GM10248 (cell line): Measurements from ENCODE around the gene CRB2.

Source experiments
- CTCF ChIA-PET: fragments of 300-600 bp; sonication (Branson Sonifier 250); formaldehyde crosslinking; extraction: SDS; loops from one replicate; lab custom pipeline; 2021; ENCODE audit warnings: antibody characterized with exemption; lab: Yijun Ruan, JAX
- POLR2A ChIA-PET: fragments of 350-650 bp; sonication (Branson Sonifier 250); formaldehyde crosslinking; extraction: SDS; loops from one replicate; lab custom pipeline; 2020; ENCODE audit warnings: antibody characterized with exemption; lab: Yijun Ruan, JAX
- DNase-seq: peaks from one replicate; pipeline ENCODE4 v3.0.0; 2012; ENCODE audit errors: extremely low spot score
- TF ChIP-seq, protein P1 (sequence below): IDR thresholded peaks from 2 replicates; pipeline ENCODE4 v1.5.1; 2012; ENCODE audit warnings: mild to moderate bottlenecking, low read depth; ENCODE audit errors: extremely low read depth, missing control alignments, control extremely low read depth

Gene CRB2

DNA sequence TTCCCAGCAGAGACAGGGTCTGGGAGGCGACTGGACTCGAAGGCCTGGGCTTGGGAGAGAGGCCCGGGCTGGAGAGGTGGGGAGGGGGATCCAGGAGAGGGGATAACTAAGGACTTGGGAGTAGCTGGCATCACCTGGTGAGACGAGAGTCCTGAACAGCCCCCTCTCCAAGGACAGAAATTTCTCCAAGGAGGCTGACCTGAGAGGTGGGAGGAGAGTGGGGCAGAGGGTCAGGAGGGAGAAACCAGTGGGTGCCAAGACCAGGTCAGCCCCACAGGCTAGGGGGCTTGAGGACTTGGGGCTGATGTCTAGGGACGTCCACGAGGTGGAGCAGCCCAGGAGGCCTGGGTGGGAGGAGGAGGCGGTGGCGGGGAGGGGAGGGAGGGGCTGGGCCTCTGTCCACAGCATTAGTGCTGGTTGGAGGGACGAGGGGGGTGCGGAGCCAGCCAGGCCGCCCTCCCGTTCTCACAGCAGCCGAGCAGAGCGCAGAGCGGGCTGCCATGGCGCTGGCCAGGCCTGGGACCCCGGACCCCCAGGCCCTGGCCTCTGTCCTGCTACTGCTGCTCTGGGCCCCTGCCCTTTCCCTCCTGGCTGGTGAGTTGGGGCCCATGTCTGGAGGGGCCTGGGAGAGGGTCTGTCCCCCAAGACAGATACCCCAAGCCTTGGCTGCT lies at the start of gene CRB2:
Gene CRB2 (plus strand): TSS at position 437 of the 671 bp plus-strand sequence. CDS start 64 bp downstream, at position 501.
- TF ChIP-seq, protein P1, sequence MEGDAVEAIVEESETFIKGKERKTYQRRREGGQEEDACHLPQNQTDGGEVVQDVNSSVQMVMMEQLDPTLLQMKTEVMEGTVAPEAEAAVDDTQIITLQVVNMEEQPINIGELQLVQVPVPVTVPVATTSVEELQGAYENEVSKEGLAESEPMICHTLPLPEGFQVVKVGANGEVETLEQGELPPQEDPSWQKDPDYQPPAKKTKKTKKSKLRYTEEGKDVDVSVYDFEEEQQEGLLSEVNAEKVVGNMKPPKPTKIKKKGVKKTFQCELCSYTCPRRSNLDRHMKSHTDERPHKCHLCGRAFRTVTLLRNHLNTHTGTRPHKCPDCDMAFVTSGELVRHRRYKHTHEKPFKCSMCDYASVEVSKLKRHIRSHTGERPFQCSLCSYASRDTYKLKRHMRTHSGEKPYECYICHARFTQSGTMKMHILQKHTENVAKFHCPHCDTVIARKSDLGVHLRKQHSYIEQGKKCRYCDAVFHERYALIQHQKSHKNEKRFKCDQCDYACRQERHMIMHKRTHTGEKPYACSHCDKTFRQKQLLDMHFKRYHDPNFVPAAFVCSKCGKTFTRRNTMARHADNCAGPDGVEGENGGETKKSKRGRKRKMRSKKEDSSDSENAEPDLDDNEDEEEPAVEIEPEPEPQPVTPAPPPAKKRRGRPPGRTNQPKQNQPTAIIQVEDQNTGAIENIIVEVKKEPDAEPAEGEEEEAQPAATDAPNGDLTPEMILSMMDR = no peak
- CTCF ChIA-PET = interaction anchor here (1.9 to 4.9 kb wide), 8 partner anchors 12 to 685 kb away, joined by 8 to 82 read pairs (median 20); no protein-coding TSS in a partner anchor
- POLR2A ChIA-PET = no interaction called here
- no peak for DNase-seq

DNA sequence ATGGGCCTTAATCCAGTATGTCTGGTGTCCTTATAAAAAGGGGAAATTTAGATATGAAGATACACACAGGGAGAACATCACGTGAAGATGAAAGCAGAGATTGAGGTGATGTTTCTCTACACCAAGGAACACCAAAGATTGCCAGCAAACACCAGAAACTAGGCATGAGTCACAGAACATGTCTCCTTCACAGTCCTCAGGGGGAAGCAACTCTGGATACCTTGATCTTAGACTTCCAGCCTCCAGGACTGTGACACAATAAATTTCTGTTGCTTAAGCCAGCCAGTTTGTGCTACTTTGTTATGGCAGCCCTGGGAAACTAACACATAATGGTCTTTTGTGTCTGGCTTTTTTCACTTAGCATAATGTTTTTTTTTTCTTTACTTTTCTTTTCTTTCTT lies 46.4 kb upstream of the CRB2 start:
- ChIA-PET POLR2A (no interaction called here), CTCF (no interaction called here)
- no peak for DNase-seq
- TF ChIP-seq, protein P1 = no peak

DNA sequence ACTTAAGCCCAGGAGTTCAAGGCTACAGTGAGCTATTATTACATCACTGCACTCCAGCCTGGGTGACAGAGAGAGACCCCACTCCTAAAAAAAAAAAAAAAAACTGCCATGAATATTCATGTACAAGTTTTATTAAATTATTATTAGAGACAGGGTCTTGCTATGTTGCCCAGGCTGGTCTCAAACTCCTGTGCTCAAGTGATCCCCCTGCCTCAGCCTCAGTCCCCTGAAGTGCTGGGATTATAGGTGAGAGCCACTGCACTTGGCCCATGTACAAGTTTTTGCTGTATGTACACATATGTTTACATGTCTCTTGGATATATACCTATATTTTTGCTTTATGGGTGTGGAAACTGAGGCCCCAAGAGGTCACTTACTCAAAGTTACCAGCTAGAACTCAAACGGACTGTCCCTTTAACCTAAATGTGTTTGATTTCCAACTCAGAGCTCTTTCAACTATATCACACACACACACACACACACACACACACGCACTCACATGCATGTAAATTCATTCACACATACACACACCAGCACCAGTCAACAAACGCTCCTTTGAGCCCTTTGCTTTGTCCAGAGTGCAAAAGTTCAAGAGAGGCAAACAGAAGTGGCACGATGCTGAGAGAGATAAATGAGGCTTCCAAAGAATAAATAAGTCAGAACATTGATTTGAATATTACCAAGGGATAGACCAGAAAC lies 45.3 kb upstream of the CRB2 start:
- TF ChIP-seq, protein P1 = no peak
- CTCF ChIA-PET = no interaction called here
- DNase-seq = no peak
- POLR2A ChIA-PET = no interaction called here

DNA sequence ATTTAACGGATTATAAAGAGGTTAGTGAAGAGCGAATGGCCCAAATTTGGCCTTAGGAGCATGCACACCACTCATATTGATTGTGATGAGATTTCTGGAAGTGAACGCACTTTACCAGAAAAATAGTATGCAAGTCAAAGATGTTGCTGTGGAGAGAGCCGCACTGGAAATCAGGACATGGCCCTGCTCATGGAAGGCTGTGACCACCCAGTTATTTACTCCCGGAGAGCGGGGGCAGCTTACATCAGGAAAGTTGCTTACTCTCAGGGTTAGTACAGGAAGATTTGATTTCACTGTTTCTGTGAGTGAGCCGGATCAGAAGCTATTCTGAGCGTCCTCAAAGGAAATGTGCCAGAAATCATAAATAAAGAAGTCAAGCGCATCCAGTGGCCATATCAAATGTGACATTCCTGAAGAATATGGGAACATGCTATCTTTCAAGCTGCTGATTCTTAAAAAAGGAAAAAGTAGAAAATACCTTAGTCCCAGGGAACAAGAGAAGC lies 44.7 kb upstream of the CRB2 start:
- TF ChIP-seq, protein P1 = no peak

DNA sequence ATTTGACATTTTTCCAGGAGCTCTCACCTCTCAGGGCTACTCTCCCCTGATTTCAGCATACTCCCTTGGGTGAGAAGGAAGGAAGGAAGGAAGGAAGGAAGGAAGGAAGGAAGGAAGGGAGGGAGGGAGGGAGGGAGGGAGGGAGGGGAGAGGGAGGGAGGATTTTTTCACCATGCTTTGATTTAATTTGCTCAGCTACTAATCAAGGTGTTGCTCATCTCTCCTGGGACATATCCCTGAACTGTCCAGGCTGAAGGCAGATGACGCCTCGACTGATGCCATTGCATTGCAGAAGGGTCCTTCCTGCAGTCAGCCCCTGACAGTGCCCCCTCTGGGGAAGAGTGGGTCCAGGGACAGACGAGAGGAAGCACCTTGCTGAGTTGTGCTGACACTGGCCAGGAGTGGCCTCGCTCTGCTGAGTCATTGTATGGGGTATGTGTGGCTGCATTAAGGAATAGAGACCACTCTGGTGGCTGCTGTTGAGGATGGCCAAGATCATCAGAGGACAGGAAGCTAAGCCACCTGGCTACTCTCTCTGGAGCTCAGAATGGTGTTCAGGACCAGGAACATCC lies 43.6 kb upstream of the CRB2 start:
- no peak for DNase-seq
- POLR2A ChIA-PET = no interaction called here
- TF ChIP-seq, protein P1 = no peak
- CTCF ChIA-PET = interaction anchor here (1.1 to 2.1 kb wide), 2 partner anchors 12 to 43 kb away, joined by 4 to 5 read pairs; no protein-coding TSS in a partner anchor

More for the DNA sequence above, 44.7 kb upstream of the CRB2 start:
- ChIA-PET POLR2A (no interaction called here), CTCF (no interaction called here)
- no peak for DNase-seq

DNA sequence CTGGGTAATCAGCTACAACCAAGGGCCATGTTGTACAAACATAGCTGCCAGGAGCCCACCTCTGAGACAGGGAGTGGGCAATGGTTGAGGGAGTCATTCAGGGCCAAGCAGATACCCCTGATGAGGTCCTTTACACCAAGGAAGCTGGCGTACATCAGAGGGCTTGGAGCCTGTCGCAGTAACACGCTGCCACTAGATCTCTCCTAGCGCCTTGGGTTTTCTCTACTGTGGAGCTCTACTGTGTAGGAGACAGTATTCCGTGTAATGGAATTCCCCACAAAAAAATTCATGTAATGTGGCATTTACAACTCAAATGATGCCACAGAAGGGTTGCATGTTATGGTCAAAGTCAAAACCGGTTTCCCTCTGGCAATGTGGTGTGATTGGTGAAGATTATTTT lies 41.4 kb upstream of the CRB2 start:
- CTCF ChIA-PET = interaction anchor here (0.7 to 2.0 kb wide), 5 partner anchors 9 to 35 kb away, joined by 3 to 6 read pairs (median 3); no protein-coding TSS in a partner anchor
- POLR2A ChIA-PET = no interaction called here
- no peak for DNase-seq
- TF ChIP-seq, protein P1 = no peak
